Memory B cell (primary cell): ENCODE data around the gene JSRP1.

Experiments
- ATAC-seq: fragments of 150-1000 bp; cut with Tn5 transposase; 2 replicates; pipeline ENCODE4 v1.10.0; 2021; ENCODE audit warnings: low read depth, mild to moderate bottlenecking, moderate library complexity
- DNase-seq, 2 donors: peaks; one replicate each; pipeline ENCODE4 v3.0.0; 2022; ENCODE audit warnings: low spot score in 2 of 2
- H3K27ac Mint-ChIP-seq: one replicate; pipeline ENCODE4 v1.8.0; 2022; ENCODE audit warnings: mild to moderate bottlenecking, moderate library complexity, mixed read lengths
- H3K27me3 Mint-ChIP-seq: one replicate; pipeline ENCODE4 v1.8.0; 2022; ENCODE audit warnings: mixed read lengths
- H3K36me3 Mint-ChIP-seq: one replicate; pipeline ENCODE4 v1.8.0; 2022; ENCODE audit warnings: mild to moderate bottlenecking, mixed read lengths
- H3K4me1 Mint-ChIP-seq: one replicate; pipeline ENCODE4 v1.8.0; 2022; ENCODE audit warnings: mixed read lengths
- H3K4me3 Mint-ChIP-seq: one replicate; pipeline ENCODE4 v1.8.0; 2022; ENCODE audit warnings: mild to moderate bottlenecking, moderate library complexity, mixed read lengths
- H3K9me3 Mint-ChIP-seq: one replicate; pipeline ENCODE4 v1.8.0; 2022; ENCODE audit warnings: mixed read lengths

The JSRP1 gene

GRCh38 chr19:2276429-2276986 is 20.3 kb upstream of the JSRP1 start:
- Mint-ChIP-seq H3K27me3 (no peaks in the 10 kb centered on the region), H3K27ac (no peak overlapping the region), H3K36me3 (peaks cover 17% of the 10 kb centered on the region), H3K9me3 (no peaks in the 10 kb centered on the region), H3K4me1 (peaks cover 27% of the 10 kb centered on the region), H3K4me3 (no peak overlapping the region)
- no peak for ATAC-seq
- no peak for DNase-seq

DNA sequence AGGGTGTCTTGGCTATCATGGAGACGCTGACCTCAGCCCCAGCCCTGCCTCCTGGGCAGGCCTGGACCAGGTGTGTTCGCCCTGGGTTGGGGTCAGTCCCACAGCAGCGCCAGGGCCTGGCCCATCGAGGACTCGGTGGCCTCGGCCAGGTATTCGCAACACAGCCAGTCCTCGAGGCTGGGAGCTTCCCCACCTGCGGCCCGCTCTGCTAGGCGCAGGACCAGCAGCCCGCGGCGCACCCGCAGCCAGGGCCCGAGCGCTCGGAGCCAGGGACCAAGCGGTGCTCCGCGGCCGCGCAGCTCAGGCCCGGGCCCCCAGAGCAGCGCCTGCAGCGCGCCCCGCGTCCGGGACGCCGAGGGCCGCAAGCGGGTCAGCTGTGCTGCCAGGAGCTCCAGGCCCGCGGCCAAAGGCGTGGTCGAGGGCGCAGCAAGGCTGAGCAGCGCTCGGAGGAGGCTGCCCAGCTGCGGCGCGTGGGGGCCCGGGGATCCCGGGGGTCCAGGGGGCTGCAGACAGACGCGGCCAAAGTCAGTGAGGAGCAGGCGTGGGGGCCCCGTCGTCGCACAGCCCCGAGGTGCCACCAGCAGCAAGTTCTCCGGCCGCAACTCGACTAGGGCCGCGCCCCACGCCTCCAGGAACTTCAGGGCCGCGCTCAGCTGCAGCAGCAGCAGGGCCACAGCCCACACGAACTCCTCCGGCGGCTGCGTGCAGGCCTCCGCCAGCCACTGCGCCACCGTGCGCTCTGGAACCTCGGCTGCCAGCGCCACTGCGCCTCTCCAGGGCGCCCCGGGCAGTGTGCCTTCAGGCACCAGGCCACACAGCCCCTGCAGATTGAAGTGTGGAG is 19.6 kb upstream of the JSRP1 start:
- no peak for ATAC-seq
- no peak for DNase-seq
- peaks cover 29% of the 10 kb centered on the region for H3K4me1 Mint-ChIP-seq
- H3K4me3 Mint-ChIP-seq = no peak overlapping the region
- H3K27ac Mint-ChIP-seq = no peak overlapping the region
- H3K27me3 Mint-ChIP-seq = no peaks in the 10 kb centered on the region
- H3K36me3 Mint-ChIP-seq = peaks cover 21% of the 10 kb centered on the region
- H3K9me3 Mint-ChIP-seq = no peaks in the 10 kb centered on the region

- peaks cover 23% of the 10 kb centered on the region for H3K36me3 Mint-ChIP-seq
- DNase-seq = no peak
- H3K4me3 Mint-ChIP-seq = no peak overlapping the region
- H3K27ac Mint-ChIP-seq = peak overlapping the region; percentile 45
- H3K9me3 Mint-ChIP-seq = no peaks in the 10 kb centered on the region
- H3K27me3 Mint-ChIP-seq = no peaks in the 10 kb centered on the region
- peaks cover 30% of the 10 kb centered on the region for H3K4me1 Mint-ChIP-seq
- ATAC-seq = no peak
These were observed 18.8 kb upstream of the JSRP1 start for GRCh38 chr19:2274931-2275535.

DNA sequence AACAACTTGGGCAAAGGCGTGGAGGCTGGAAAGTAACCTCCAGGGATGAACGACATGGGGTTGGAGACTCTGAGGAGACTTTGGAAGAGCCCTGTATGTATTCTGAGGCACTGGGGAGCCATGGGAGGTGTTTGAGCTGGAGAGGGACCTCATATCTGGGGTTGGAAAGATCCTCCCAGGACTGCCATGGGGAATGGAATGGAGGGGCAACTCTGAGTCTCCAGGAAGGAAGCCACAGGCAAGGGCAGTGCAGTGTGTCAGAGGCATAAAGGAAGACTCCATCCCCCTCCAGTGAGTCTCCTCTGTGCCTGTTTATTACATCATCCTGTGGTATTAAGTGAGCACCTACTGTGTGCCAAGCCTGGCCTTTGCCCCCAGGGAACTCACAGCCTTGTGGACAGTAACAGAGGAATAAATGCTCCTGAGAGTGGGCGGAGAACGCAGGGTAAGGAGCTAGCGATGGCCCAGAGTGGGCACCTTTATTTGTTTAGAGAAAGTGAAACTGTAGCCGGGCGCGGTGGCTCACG is 18.0 kb upstream of the JSRP1 start:
- H3K4me3 Mint-ChIP-seq = peak overlapping the region; percentile 72
- no peaks in the 10 kb centered on the region for H3K9me3 Mint-ChIP-seq
- H3K36me3 Mint-ChIP-seq = peaks cover 29% of the 10 kb centered on the region
- no peak for DNase-seq
- peaks cover 30% of the 10 kb centered on the region for H3K4me1 Mint-ChIP-seq
- peak overlapping the region; percentile 97 for H3K27ac Mint-ChIP-seq
- H3K27me3 Mint-ChIP-seq = no peaks in the 10 kb centered on the region
- no peak for ATAC-seq

GRCh38 chr19:2273356-2274184 is 17.4 kb upstream of the JSRP1 start:
- H3K9me3 Mint-ChIP-seq = no peaks in the 10 kb centered on the region
- H3K27me3 Mint-ChIP-seq = no peaks in the 10 kb centered on the region
- peak overlapping the region; percentile 72 for H3K4me3 Mint-ChIP-seq
- H3K36me3 Mint-ChIP-seq = peaks cover 29% of the 10 kb centered on the region
- peaks cover 28% of the 10 kb centered on the region for H3K4me1 Mint-ChIP-seq
- peak overlapping the region; percentile 97 for H3K27ac Mint-ChIP-seq
- peak; percentile 32 for ATAC-seq
- peak; percentile 84 to 88 for DNase-seq

GRCh38 chr19:2271234-2272103 is 15.3 kb upstream of the JSRP1 start:
- peaks cover 36% of the 10 kb centered on the region for H3K4me1 Mint-ChIP-seq
- peaks cover 29% of the 10 kb centered on the region for H3K36me3 Mint-ChIP-seq
- H3K4me3 Mint-ChIP-seq = peak overlapping the region; percentile 96
- no peak for ATAC-seq
- peak overlapping the region; percentile 97 for H3K27ac Mint-ChIP-seq
- no peak for DNase-seq
- no peaks in the 10 kb centered on the region for H3K27me3 Mint-ChIP-seq
- no peaks in the 10 kb centered on the region for H3K9me3 Mint-ChIP-seq

DNA sequence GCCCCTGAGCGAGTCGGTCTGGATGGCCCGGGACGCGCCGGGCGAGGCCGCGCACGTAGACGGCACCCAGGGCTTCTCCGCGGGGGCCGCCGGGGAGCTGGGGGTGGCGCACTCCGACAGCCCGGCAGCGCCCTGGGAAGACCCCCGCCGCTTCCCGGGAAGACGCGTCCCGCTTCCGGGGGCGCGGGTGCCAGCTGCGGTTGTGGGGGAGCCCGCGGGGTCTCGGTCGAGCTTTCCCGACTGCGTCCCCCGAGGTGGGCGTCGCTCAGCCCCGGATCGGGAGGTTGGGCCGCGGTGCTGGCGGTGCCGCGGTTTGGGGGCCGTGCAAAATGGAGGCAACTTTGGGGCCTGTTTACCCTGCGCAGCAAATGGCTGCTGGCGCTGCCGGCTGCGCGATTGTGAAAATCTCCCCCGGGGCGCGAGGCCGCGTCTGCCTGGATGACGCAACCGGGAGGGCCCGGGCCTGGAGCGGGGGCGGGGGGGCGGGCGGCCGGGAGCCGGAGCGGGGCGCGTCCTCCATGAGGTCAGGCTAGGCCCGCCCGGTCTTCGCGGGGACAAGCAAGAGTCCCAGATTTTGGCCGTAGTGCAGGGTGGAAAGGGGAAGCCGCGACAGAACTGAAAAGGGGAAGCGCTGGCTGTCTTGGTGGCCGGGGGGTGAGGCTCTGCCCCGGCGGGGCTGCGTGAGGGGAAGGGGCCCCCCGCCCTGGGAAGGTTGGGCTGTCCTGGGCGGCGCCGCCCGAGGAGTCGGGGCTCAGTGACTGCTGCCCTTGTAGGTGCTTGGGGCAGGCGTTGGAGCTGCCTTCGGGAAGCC is 14.4 kb upstream of the JSRP1 start:
- ATAC-seq (peak; percentile 44), DNase-seq (peak; percentile 75 to 80)
- Mint-ChIP-seq H3K36me3 (peaks cover 29% of the 10 kb centered on the region), H3K4me1 (peaks cover 39% of the 10 kb centered on the region), H3K27me3 (no peaks in the 10 kb centered on the region), H3K4me3 (peak overlapping the region; percentile 96), H3K27ac (peak overlapping the region; percentile 97), H3K9me3 (no peaks in the 10 kb centered on the region)

GRCh38 chr19:2270157-2270422 is 13.9 kb upstream of the JSRP1 start:
- Mint-ChIP-seq H3K27ac (peak overlapping the region; percentile 97), H3K36me3 (peaks cover 28% of the 10 kb centered on the region), H3K4me3 (peak overlapping the region; percentile 96), H3K4me1 (peaks cover 38% of the 10 kb centered on the region), H3K9me3 (no peaks in the 10 kb centered on the region), H3K27me3 (no peaks in the 10 kb centered on the region)
- no peak for DNase-seq
- no peak for ATAC-seq

GRCh38 chr19:2269244-2270156 is 13.3 kb upstream of the JSRP1 start:
- Mint-ChIP-seq H3K4me1 (peaks cover 37% of the 10 kb centered on the region), H3K27ac (peak overlapping the region; percentile 97), H3K9me3 (no peaks in the 10 kb centered on the region), H3K4me3 (peak overlapping the region; percentile 96), H3K36me3 (peaks cover 27% of the 10 kb centered on the region), H3K27me3 (no peaks in the 10 kb centered on the region)
- peak; percentile 100 for DNase-seq
- ATAC-seq = peak; percentile 69

DNA sequence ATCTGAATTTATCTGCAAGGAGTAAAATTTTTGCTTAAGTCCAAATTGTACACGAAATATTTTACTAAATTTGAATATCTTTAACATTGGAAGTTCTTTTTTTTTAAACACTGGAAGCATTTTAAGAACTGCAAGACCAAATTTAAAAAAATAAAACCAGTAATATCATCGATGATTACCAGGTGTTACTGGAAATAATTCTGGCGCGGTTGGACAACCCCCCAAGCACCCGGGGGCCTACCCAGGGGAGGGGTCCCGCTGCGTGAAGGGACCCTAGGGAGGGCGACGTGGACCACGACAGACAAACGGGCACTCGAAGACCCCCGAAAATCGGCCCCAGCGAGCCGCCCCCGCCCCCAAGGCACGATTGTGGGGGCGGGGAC is 12.6 kb upstream of the JSRP1 start:
- H3K4me1 Mint-ChIP-seq = peaks cover 31% of the 10 kb centered on the region
- no peak for DNase-seq
- ATAC-seq = no peak
- peak overlapping the region; percentile 96 for H3K4me3 Mint-ChIP-seq
- peaks cover 22% of the 10 kb centered on the region for H3K36me3 Mint-ChIP-seq
- no peaks in the 10 kb centered on the region for H3K9me3 Mint-ChIP-seq
- peak overlapping the region; percentile 97 for H3K27ac Mint-ChIP-seq
- H3K27me3 Mint-ChIP-seq = no peaks in the 10 kb centered on the region

GRCh38 chr19:2268480-2268830 is 12.2 kb upstream of the JSRP1 start:
- H3K27me3 Mint-ChIP-seq = no peaks in the 10 kb centered on the region
- no peak for DNase-seq
- no peak for ATAC-seq
- H3K27ac Mint-ChIP-seq = no peak overlapping the region
- no peaks in the 10 kb centered on the region for H3K9me3 Mint-ChIP-seq
- H3K4me3 Mint-ChIP-seq = peak overlapping the region; percentile 61
- H3K36me3 Mint-ChIP-seq = peaks cover 18% of the 10 kb centered on the region
- peaks cover 27% of the 10 kb centered on the region for H3K4me1 Mint-ChIP-seq
